ENCODE results near the gene SQSTM1.

Gene SQSTM1

GRCh38 chr5:179798144-179798770 lies 22.4 kb upstream of the SQSTM1 start:
- H3K4ac ChIP-seq (ENCODE audit: low read depth in 1 of 2, low read length in 2 of 2) = no peak overlapping the region
- no peak overlapping the region for H3K4me3 ChIP-seq (ENCODE audit: insufficient read depth in 1 of 2, low read depth in 1 of 2, low read length in 2 of 2)
- peaks cover 41% of the 10 kb centered on the region for H3K4me1 ChIP-seq (ENCODE audit: control insufficient read depth, insufficient read depth, low read depth, low read length)
- no peak overlapping the region for H3K18ac ChIP-seq (ENCODE audit: low read depth in 1 of 2, low read length in 2 of 2)
- no peak overlapping the region for H2BK5ac ChIP-seq (ENCODE audit: low read depth, low read length, poor library complexity, severe bottlenecking)
- H2AK5ac ChIP-seq (ENCODE audit: low read length, severe bottlenecking) = no peak overlapping the region
- H3K23ac ChIP-seq (ENCODE audit: low read length in 2 of 2) = no peak overlapping the region
- no peak overlapping the region for H4K8ac ChIP-seq (ENCODE audit: low read length)
- H2BK120ac ChIP-seq (ENCODE audit: low read depth, low read length) = no peak overlapping the region
- no peaks in the 10 kb centered on the region for H3K9me3 ChIP-seq (ENCODE audit: control insufficient read depth, low read length)
- 99% methylated on average over 17 of the region's 23 CpGs for WGBS
- no peaks in the 10 kb centered on the region for H3K27me3 ChIP-seq (ENCODE audit: control insufficient read depth in 1 of 2, insufficient read depth in 1 of 2, low read length in 2 of 2)
- no peak for DNase-seq
- no peak overlapping the region for H3K4me2 ChIP-seq (ENCODE audit: low read length, poor library complexity, severe bottlenecking)
- peaks cover 51 to 64% of the 10 kb centered on the region in 2 experiments for H3K36me3 ChIP-seq (ENCODE audit: control insufficient read depth in 1 of 2, insufficient read depth in 2 of 2, low read depth in 1 of 2, low read length in 2 of 2)
- no peak overlapping the region for H3K9ac ChIP-seq (ENCODE audit: low read length)
- H3K14ac ChIP-seq (ENCODE audit: low read length in 2 of 2) = no peak overlapping the region
- no peak overlapping the region for H3K27ac ChIP-seq (ENCODE audit: low read length, poor library complexity, severe bottlenecking)
- H2AFZ ChIP-seq (ENCODE audit: low read depth, low read length) = no peak overlapping the region
- no peak overlapping the region for H4K91ac ChIP-seq (ENCODE audit: low read length)
- peaks cover 30% of the 10 kb centered on the region for H3K79me1 ChIP-seq (replicated peaks; ENCODE audit: low read length, poor library complexity, severe bottlenecking)
- no peak overlapping the region for H2BK12ac ChIP-seq (ENCODE audit: low read length in 2 of 2)
- H2BK15ac ChIP-seq (ENCODE audit: low read depth, poor library complexity, severe bottlenecking) = no peak overlapping the region

- no peak for DNase-seq
- H2BK15ac ChIP-seq (ENCODE audit: low read depth, poor library complexity, severe bottlenecking) = no peak overlapping the region
- no peak overlapping the region for H3K4me2 ChIP-seq (ENCODE audit: low read length, poor library complexity, severe bottlenecking)
- H3K14ac ChIP-seq (ENCODE audit: low read length in 2 of 2) = no peak overlapping the region
- H3K79me1 ChIP-seq (replicated peaks; ENCODE audit: low read length, poor library complexity, severe bottlenecking) = peaks cover 30% of the 10 kb centered on the region
- no peaks in the 10 kb centered on the region for H3K9me3 ChIP-seq (ENCODE audit: control insufficient read depth, low read length)
- H3K23ac ChIP-seq (ENCODE audit: low read length in 2 of 2) = no peak overlapping the region
- WGBS = 97% methylated on average over 36 of the region's 36 CpGs
- no peak overlapping the region for H4K8ac ChIP-seq (ENCODE audit: low read length)
- no peak overlapping the region for H2BK120ac ChIP-seq (ENCODE audit: low read depth, low read length)
- H2BK5ac ChIP-seq (ENCODE audit: low read depth, low read length, poor library complexity, severe bottlenecking) = no peak overlapping the region
- no peak overlapping the region for H4K91ac ChIP-seq (ENCODE audit: low read length)
- no peak overlapping the region for H3K4me3 ChIP-seq (ENCODE audit: insufficient read depth in 1 of 2, low read depth in 1 of 2, low read length in 2 of 2)
- no peak overlapping the region for H3K27ac ChIP-seq (ENCODE audit: low read length, poor library complexity, severe bottlenecking)
- no peak overlapping the region for H2AK5ac ChIP-seq (ENCODE audit: low read length, severe bottlenecking)
- H2AFZ ChIP-seq (ENCODE audit: low read depth, low read length) = no peak overlapping the region
- peaks cover 51 to 67% of the 10 kb centered on the region in 2 experiments for H3K36me3 ChIP-seq (ENCODE audit: control insufficient read depth in 1 of 2, insufficient read depth in 2 of 2, low read depth in 1 of 2, low read length in 2 of 2)
- H3K4ac ChIP-seq (ENCODE audit: low read depth in 1 of 2, low read length in 2 of 2) = no peak overlapping the region
- peaks cover 41% of the 10 kb centered on the region for H3K4me1 ChIP-seq (ENCODE audit: control insufficient read depth, insufficient read depth, low read depth, low read length)
- H3K9ac ChIP-seq (ENCODE audit: low read length) = no peak overlapping the region
- no peaks in the 10 kb centered on the region for H3K27me3 ChIP-seq (ENCODE audit: control insufficient read depth in 1 of 2, insufficient read depth in 1 of 2, low read length in 2 of 2)
- no peak overlapping the region for H3K18ac ChIP-seq (ENCODE audit: low read depth in 1 of 2, low read length in 2 of 2)
- no peak overlapping the region for H2BK12ac ChIP-seq (ENCODE audit: low read length in 2 of 2)
Observed at GRCh38 chr5:179798771-179799643, 21.7 kb upstream of the SQSTM1 start.

GRCh38 chr5:179799644-179799973 lies 21.1 kb upstream of the SQSTM1 start:
- Histone ChIP-seq H3K4ac (ENCODE audit: low read depth in 1 of 2, low read length in 2 of 2) (no peak overlapping the region), H2BK5ac (ENCODE audit: low read depth, low read length, poor library complexity, severe bottlenecking) (no peak overlapping the region), H3K9me3 (ENCODE audit: control insufficient read depth, low read length) (no peaks in the 10 kb centered on the region), H2BK12ac (ENCODE audit: low read length in 2 of 2) (no peak overlapping the region), H3K18ac (ENCODE audit: low read depth in 1 of 2, low read length in 2 of 2) (no peak overlapping the region), H2AK5ac (ENCODE audit: low read length, severe bottlenecking) (no peak overlapping the region), H3K4me1 (ENCODE audit: control insufficient read depth, insufficient read depth, low read depth, low read length) (peaks cover 41% of the 10 kb centered on the region), H2BK15ac (ENCODE audit: low read depth, poor library complexity, severe bottlenecking) (no peak overlapping the region), H3K9ac (ENCODE audit: low read length) (no peak overlapping the region), H2AFZ (ENCODE audit: low read depth, low read length) (no peak overlapping the region), H3K27me3 (ENCODE audit: control insufficient read depth in 1 of 2, insufficient read depth in 1 of 2, low read length in 2 of 2) (no peaks in the 10 kb centered on the region), H3K27ac (ENCODE audit: low read length, poor library complexity, severe bottlenecking) (no peak overlapping the region), H3K23ac (ENCODE audit: low read length in 2 of 2) (no peak overlapping the region), H3K4me2 (ENCODE audit: low read length, poor library complexity, severe bottlenecking) (no peak overlapping the region), H4K91ac (ENCODE audit: low read length) (no peak overlapping the region), H3K4me3 (ENCODE audit: insufficient read depth in 1 of 2, low read depth in 1 of 2, low read length in 2 of 2) (no peak overlapping the region), H2BK120ac (ENCODE audit: low read depth, low read length) (no peak overlapping the region), H3K79me1 (replicated peaks; ENCODE audit: low read length, poor library complexity, severe bottlenecking) (peaks cover 30% of the 10 kb centered on the region), H4K8ac (ENCODE audit: low read length) (no peak overlapping the region), H3K14ac (ENCODE audit: low read length in 2 of 2) (no peak overlapping the region), H3K36me3 (ENCODE audit: control insufficient read depth in 1 of 2, insufficient read depth in 2 of 2, low read depth in 1 of 2, low read length in 2 of 2) (peaks cover 51 to 73% of the 10 kb centered on the region in 2 experiments)
- DNase-seq = no peak
- WGBS = 93% methylated on average over 5 of the region's 5 CpGs

- Histone ChIP-seq H2BK120ac (ENCODE audit: low read depth, low read length) (no peak overlapping the region), H3K14ac (ENCODE audit: low read length in 2 of 2) (no peak overlapping the region), H3K9ac (ENCODE audit: low read length) (no peak overlapping the region), H3K27me3 (ENCODE audit: control insufficient read depth in 1 of 2, insufficient read depth in 1 of 2, low read length in 2 of 2) (no peaks in the 10 kb centered on the region), H3K9me3 (ENCODE audit: control insufficient read depth, low read length) (no peaks in the 10 kb centered on the region), H4K8ac (ENCODE audit: low read length) (no peak overlapping the region), H3K27ac (ENCODE audit: low read length, poor library complexity, severe bottlenecking) (no peak overlapping the region), H3K79me1 (replicated peaks; ENCODE audit: low read length, poor library complexity, severe bottlenecking) (peaks cover 30% of the 10 kb centered on the region), H2BK5ac (ENCODE audit: low read depth, low read length, poor library complexity, severe bottlenecking) (no peak overlapping the region), H3K4me2 (ENCODE audit: low read length, poor library complexity, severe bottlenecking) (no peak overlapping the region), H2BK12ac (ENCODE audit: low read length in 2 of 2) (no peak overlapping the region), H3K18ac (ENCODE audit: low read depth in 1 of 2, low read length in 2 of 2) (no peak overlapping the region), H2BK15ac (ENCODE audit: low read depth, poor library complexity, severe bottlenecking) (no peak overlapping the region), H3K36me3 (ENCODE audit: control insufficient read depth in 1 of 2, insufficient read depth in 2 of 2, low read depth in 1 of 2, low read length in 2 of 2) (peaks cover 51 to 78% of the 10 kb centered on the region in 2 experiments), H3K4me1 (ENCODE audit: control insufficient read depth, insufficient read depth, low read depth, low read length) (peaks cover 44% of the 10 kb centered on the region), H4K91ac (ENCODE audit: low read length) (no peak overlapping the region), H3K4me3 (ENCODE audit: insufficient read depth in 1 of 2, low read depth in 1 of 2, low read length in 2 of 2) (no peak overlapping the region), H2AFZ (ENCODE audit: low read depth, low read length) (no peak overlapping the region), H3K23ac (ENCODE audit: low read length in 2 of 2) (no peak overlapping the region), H3K4ac (ENCODE audit: low read depth in 1 of 2, low read length in 2 of 2) (no peak overlapping the region), H2AK5ac (ENCODE audit: low read length, severe bottlenecking) (no peak overlapping the region)
- 94% methylated on average over 20 of the region's 21 CpGs for WGBS
- no peak for DNase-seq
Observed at GRCh38 chr5:179800071-179800695, 20.5 kb upstream of the SQSTM1 start.
